Ishikawa (cell line): ENCODE measurements around the gene SH3TC2.

ENCODE experiments used
- CEBPB ChIP-seq: IDR thresholded peaks from 2 replicates; pipeline ENCODE4 v1.6.1; 2012
- CREB1 ChIP-seq: IDR thresholded peaks from 2 replicates; pipeline ENCODE4 v1.6.1; 2012; ENCODE audit warnings: low read depth
- EGR1 ChIP-seq: IDR thresholded peaks from 2 replicates; pipeline ENCODE4 v1.6.1; 2012
- EP300 ChIP-seq: IDR thresholded peaks from 2 replicates; pipeline ENCODE4 v1.6.1; 2012; ENCODE audit warnings: borderline replicate concordance
- FOXM1 ChIP-seq: IDR thresholded peaks from 2 replicates; pipeline ENCODE4 v1.6.1; 2012; ENCODE audit warnings: low read depth, borderline replicate concordance
- MAX ChIP-seq: IDR thresholded peaks from 2 replicates; pipeline ENCODE4 v1.6.1; 2012
- NFIC ChIP-seq: IDR thresholded peaks from 2 replicates; pipeline ENCODE4 v1.6.1; 2012
- RAD21 ChIP-seq: IDR thresholded peaks from 2 replicates; pipeline ENCODE4 v1.6.1; 2012; ENCODE audit warnings: low read depth
- REST ChIP-seq: IDR thresholded peaks from 2 replicates; pipeline ENCODE4 v1.6.1; 2012; ENCODE audit warnings: low read depth, mild to moderate bottlenecking
- TAF1 ChIP-seq: IDR thresholded peaks from 2 replicates; pipeline ENCODE4 v1.6.1; 2012; ENCODE audit warnings: low read depth, mild to moderate bottlenecking
- TCF12 ChIP-seq: IDR thresholded peaks from 2 replicates; pipeline ENCODE4 v1.6.1; 2012; ENCODE audit warnings: low read depth
- TEAD4 ChIP-seq: IDR thresholded peaks from 2 replicates; pipeline ENCODE4 v1.6.1; 2012
- YY1 ChIP-seq: IDR thresholded peaks from 2 replicates; pipeline ENCODE4 v1.6.1; 2012; ENCODE audit warnings: low read depth
- ZBTB7A ChIP-seq: IDR thresholded peaks from 2 replicates; pipeline ENCODE4 v1.6.1; 2012; ENCODE audit warnings: low read depth
- TF ChIP-seq, protein P1 (sequence below): IDR thresholded peaks from 2 replicates; pipeline ENCODE4 v1.6.1; 2012

Gene SH3TC2

GRCh38 chr5:148980731-148981130 is 82.1 kb downstream of the SH3TC2 start:
- TF ChIP-seq, protein P1, sequence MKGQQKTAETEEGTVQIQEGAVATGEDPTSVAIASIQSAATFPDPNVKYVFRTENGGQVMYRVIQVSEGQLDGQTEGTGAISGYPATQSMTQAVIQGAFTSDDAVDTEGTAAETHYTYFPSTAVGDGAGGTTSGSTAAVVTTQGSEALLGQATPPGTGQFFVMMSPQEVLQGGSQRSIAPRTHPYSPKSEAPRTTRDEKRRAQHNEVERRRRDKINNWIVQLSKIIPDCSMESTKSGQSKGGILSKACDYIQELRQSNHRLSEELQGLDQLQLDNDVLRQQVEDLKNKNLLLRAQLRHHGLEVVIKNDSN: no peak
- TF ChIP-seq NFIC: no peak
- TF ChIP-seq FOXM1: no peak
- no peak for TF ChIP-seq TAF1

DNA sequence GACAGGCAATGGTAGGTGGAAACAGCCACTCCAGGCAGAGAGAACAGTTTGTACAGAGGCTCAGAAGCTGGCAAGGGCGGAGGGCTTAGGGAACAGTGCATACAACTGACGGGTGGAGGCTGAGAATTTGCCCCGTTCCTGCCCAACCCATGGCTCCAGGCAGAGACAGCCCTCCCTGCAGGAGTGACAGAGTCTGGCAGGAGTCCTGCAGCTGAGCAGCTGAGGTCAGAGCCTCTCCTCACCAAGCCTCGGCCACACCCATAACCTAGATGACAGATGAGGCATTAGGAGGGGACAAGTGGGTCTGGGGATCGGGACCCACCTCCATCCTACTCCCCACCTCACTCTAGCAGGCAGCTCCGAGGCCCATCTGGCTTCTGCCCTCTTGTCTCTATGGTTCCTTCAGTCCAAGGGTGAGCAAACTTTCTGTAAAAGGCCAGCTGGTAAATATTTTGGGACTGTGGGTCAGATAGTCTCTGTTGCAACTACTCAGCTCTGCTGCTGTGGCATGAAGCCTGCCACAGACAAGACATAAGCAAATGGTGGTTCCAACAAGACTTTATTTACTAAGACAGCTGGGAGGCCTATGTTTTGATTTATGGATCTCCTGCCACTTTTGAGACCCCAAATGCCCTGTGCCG is 83.7 kb downstream of the SH3TC2 start:
- no peak for TF ChIP-seq CREB1
- no peak for TF ChIP-seq RAD21
- no peak for TF ChIP-seq MAX
- no peak for TF ChIP-seq FOXM1
- no peak for TF ChIP-seq REST
- TF ChIP-seq TEAD4: no peak; the same call in 1 of the 2 replicates
- no peak for TF ChIP-seq TAF1
- no peak for TF ChIP-seq YY1
- no peak for TF ChIP-seq EGR1
- TF ChIP-seq CEBPB: no peak
- TF ChIP-seq ZBTB7A: no peak
- no peak for TF ChIP-seq NFIC

- TF ChIP-seq, protein P1: no peak
- TF ChIP-seq REST: no peak
- TF ChIP-seq CREB1: no peak
- peak; percentile 86 for TF ChIP-seq EP300
- peak; percentile 70 for TF ChIP-seq TEAD4
- no peak for TF ChIP-seq YY1
- TF ChIP-seq MAX: peak; percentile 34
- TF ChIP-seq EGR1: no peak
- TF ChIP-seq TCF12: peak; percentile 58; the same call in 1 of the 2 replicates
- no peak for TF ChIP-seq TAF1
- peak; percentile 48; the same call in 1 of the 2 replicates for TF ChIP-seq FOXM1
- TF ChIP-seq RAD21: no peak
- TF ChIP-seq NFIC: peak; percentile 70
- no peak for TF ChIP-seq ZBTB7A
- TF ChIP-seq CEBPB: no peak
Measured at GRCh38 chr5:148978370-148979082, 84.3 kb downstream of the SH3TC2 start.

GRCh38 chr5:148976569-148977381 is 86.1 kb downstream of the SH3TC2 start:
- no peak for TF ChIP-seq CREB1
- TF ChIP-seq FOXM1: no peak
- no peak for TF ChIP-seq EGR1
- TF ChIP-seq YY1: no peak

DNA sequence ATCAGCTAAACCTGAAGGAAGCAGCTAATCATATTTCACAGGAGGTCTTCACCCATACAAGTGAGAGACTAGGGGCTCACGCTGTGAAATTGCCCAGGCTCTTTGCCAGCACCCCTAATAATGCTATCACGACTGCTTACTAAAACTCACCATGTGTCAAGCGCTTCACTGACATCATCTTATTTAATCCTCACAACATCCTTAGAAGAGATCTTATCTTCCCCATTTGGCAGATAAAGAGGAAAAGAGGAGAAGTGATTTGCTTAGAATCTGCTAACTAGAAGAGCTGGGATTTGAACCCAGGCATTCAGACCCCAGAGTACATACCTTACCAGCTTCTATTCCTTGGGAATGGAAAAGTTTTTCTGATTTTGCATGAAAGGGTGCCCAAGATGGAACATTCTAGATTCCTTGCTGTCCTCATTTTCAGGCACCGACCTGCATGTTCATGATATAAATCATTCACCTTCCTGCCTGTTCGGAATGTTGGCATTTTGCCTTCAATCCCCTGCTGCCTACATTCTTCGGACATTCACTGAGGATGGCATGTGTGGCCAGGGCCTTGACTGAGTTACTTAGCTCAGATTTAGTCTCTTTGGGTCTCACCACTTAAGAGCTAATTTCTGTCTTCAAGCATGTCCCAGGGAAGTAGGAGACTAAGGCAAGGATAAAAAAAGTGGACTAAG is 88.1 kb downstream of the SH3TC2 start:
- TF ChIP-seq YY1 (0 out of 2 replicates have a peak, but pooled peaks have one; percentile 43), FOXM1 (peak; percentile 68; the same call in 1 of the 2 replicates), NFIC (peak; percentile 92), RAD21 (no peak), CREB1 (no peak), ZBTB7A (no peak), MAX (peak; percentile 97), EGR1 (no peak), TCF12 (peak; percentile 87), TAF1 (no peak), EP300 (peak; percentile 90), REST (no peak), CEBPB (no peak), TEAD4 (peak; percentile 97)
- TF ChIP-seq, protein P1: no peak
